NCI-H2171 (cell line): ENCODE data around the gene TRAF7.
"Not testable (repeated sequence)": the region's sequence is repeated elsewhere in the genome, so short reads cannot be mapped to it uniquely, and the experiment has no call there.

Experiments
- DNase-seq: peaks from one replicate; lab custom pipeline; 2025; lab: John Stamatoyannopoulos, UW

TRAF7 gene

DNA sequence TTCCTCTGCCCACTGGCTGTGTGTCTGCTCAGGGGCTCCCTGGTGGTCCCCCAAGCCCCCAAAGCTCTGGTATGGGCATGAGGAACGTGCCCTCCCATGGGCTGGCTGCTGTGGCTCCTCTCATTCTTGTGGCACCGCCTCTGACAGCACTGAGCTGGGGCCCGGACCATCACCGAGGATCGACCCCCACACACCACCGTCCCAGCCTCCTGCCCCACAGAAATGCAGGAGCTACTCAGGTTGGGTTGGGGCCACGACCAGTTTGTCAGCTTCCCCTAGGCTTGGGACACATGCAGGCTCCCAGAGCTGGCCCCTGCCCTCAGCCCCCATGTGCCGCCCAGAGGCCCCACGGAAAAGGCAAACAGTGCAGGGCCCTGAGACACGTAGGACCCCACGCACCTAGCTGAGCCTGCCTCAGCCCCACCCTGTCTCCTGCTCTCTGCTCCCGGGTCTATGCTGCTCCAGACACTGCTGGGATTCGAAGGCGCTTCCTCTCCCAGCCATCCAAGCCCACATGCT lies 44.1 kb downstream of the TRAF7 start:
- DNase-seq: no peak

DNA sequence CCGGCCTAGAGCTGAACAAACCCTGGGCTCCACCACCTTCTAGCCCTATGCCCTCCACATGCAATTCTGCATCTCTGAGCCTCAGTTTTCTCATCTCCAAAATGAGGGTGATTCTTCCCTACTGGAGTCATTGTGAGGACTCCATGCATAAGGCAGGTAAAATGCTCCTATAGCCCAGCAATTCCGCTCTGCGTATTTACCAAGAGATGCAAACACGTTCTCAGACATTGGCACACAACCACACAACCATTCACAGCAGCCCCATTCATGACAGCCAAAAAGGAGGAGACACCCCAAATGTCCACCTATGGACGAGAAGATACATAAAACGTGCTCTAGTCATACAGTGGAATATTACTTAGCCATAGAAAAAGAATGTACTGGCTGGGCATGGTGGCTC lies 44.7 kb downstream of the TRAF7 start:
- DNase-seq: no peak

DNA sequence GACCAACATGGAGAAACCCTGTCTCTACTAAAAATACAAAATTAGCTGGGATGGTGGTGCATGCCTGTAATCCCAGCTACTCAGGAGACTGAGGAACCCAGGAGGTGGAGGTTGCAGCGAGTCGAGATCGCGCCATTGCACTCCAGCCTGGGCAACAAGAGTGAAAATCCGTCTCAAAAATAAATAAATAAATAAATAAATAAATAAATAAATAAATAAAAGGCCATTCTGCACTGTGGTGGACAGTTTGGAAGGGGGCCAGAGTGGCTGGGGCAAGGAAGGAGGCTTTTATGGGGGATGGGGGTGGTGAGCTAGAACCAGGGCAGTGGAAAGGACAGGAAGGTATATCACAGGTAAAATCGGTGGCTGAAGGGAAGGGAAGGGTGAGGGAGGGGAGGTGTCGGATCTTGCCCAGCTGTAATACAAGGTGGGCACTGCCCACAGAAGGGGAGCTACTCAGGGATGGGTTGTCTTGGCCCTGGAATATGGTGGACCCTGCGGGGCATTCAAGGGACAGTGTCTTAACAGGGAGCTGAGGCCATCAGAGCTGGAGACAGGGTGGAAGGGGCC lies 47.6 kb downstream of the TRAF7 start:
- DNase-seq: not testable (repeated sequence)

- DNase-seq: no peak
Measured at GRCh38 chr16:2204416-2205103, 49.0 kb downstream of the TRAF7 start.

- DNase-seq: peak; percentile 83
Measured at GRCh38 chr16:2205104-2205966, 49.8 kb downstream of the TRAF7 start, which contains the start of gene MLST8. Gene MLST8 (plus strand): TSS chr16:2205454. CDS start chr16:2206086, 632 bp downstream.

- no peak for DNase-seq
Measured at GRCh38 chr16:2205967-2206313, 50.4 kb downstream of the TRAF7 start.

GRCh38 chr16:2206420-2206779 lies 50.8 kb downstream of the TRAF7 start:
- DNase-seq: no peak

DNA sequence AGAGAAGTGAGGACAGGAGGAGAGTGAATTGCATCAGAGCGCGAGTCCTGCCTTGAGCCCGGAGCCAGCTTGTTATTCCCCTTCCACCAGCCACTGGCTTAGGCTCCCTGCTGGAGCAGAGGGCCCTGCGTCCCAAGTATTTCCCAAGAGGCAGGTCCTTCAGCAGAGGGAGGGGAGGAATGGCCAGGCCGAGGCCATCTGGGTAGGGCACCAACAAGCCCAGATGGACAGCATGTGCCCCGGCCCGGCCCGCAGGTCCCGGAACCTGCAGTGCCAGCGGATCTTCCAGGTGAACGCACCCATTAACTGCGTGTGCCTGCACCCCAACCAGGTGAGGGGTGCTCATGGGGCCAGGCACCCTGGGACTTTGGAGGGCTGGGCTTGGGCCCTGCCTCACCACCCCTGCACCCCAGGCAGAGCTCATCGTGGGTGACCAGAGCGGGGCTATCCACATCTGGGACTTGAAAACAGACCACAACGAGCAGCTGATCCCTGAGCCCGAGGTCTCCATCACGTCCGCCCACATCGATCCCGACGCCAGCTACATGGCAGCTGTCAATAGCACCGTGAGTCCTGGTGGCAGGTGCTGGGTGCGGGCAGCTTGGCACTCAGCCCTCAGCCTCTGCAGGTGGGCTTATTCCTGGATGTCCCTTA lies 51.3 kb downstream of the TRAF7 start:
- no peak for DNase-seq

DNA sequence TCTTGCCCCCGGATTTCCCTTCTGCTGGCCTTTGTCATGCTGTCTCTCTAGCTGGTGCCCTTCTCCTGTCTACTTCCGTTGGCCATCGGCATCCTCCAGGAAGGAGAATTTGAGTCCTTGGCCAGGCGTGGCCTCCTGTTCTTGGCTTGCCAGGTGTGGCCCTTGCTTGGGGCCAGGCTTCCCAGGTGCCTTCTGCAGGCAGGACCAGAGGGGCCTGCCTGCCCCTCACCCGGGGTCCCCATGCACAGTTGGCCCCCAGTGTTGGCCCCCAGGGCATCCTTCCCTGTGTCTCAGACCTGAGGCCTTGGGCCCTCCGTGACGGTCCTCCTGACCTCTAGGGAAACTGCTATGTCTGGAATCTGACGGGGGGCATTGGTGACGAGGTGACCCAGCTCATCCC lies 52.3 kb downstream of the TRAF7 start:
- DNase-seq: no peak

GRCh38 chr16:2208308-2208707 lies 52.7 kb downstream of the TRAF7 start:
- DNase-seq: no peak

- no peak for DNase-seq
Measured at GRCh38 chr16:2208772-2209171, 53.2 kb downstream of the TRAF7 start.

GRCh38 chr16:2209258-2210008 lies 53.9 kb downstream of the TRAF7 start:
- DNase-seq: no peak

DNA sequence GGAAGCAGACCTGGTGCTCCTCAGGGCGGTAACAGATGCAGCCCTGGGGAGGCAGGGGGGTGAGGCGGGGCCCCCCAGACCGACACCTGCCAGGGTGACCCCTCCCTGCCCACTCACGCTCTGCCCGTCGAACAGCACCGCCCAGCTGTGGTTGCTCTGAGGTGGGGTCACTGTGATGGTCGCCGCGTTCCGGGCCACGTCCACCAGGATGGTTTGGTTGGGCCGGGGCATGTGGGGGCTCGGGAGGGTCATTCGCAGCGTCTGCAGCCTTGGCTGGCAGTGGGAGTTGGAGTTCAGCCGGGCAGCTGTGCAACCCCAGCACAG lies 54.4 kb downstream of the TRAF7 start:
- no peak for DNase-seq

DNA sequence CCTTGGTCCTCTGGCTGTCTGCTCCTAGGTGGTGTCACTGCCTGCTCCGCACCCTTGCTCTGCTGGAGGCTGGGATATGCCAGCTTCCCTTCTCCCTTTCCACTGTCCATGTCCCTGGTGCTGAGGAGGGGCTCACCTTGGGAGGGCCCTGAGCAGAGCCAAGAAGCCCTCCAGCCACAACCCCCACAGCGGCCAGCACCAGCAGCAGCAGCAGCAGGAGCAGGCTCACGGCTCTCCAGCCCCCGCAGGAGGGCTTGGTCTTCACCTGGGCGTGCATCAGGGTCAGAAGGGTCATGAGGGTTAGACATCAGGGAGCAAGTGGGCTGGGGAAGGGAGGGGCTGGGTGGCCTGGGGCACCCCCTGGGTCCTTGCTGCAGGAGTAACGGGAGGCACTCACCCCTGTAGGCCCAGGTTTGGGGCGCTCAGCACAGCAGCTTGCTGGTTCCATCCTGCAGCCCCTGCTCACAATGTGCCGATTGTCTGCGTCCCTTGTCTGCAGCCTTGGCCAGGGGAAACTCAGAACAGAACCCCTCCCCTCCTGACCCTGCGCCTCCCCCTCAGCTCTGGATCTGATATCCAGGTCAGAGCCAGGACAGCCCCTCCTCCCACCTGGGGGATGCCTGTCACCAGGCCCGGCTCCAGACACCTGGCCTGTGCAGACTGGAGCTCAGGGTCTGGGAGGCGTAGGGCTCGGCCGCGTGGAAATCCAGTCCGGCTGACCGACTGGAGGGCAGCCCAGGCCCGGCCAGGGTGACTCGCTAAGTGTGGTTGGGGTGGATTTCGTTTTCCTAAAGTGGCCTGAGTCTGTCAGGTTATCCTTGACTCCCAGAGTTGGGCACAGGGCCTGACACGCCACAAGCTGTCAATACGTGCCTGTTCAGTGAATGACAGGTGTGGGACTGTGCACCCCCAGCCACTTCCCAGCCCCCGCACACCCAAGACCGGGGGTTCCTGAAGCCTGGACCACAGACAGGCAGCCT lies 55.1 kb downstream of the TRAF7 start, which contains the start of gene BRICD5:
Gene BRICD5 (minus strand): TSS at position 478 of the 980 bp plus-strand sequence. CDS start 30 bp downstream, at position 448.
- DNase-seq: no peak

DNA sequence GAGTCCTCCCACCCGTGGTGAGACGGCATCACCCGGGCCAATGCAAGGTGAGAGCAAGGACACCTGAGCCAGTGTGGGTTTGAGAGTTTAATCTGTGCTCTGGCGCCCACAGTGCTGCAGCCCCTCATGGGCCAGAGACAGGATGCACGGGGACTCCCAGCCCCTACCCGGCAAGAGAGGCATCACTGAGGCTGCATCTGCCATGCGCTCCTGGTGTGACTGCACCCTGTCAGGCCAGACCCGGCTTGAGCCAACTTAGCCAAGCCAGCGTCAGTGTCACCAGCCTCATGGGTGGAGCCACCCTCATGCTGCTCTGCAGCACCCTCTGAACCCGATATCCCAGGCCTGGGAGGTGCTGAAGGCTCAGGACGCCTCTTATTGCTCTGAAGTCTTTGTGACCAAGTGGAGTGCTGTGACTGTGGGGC lies 56.4 kb downstream of the TRAF7 start:
- no peak for DNase-seq

DNA sequence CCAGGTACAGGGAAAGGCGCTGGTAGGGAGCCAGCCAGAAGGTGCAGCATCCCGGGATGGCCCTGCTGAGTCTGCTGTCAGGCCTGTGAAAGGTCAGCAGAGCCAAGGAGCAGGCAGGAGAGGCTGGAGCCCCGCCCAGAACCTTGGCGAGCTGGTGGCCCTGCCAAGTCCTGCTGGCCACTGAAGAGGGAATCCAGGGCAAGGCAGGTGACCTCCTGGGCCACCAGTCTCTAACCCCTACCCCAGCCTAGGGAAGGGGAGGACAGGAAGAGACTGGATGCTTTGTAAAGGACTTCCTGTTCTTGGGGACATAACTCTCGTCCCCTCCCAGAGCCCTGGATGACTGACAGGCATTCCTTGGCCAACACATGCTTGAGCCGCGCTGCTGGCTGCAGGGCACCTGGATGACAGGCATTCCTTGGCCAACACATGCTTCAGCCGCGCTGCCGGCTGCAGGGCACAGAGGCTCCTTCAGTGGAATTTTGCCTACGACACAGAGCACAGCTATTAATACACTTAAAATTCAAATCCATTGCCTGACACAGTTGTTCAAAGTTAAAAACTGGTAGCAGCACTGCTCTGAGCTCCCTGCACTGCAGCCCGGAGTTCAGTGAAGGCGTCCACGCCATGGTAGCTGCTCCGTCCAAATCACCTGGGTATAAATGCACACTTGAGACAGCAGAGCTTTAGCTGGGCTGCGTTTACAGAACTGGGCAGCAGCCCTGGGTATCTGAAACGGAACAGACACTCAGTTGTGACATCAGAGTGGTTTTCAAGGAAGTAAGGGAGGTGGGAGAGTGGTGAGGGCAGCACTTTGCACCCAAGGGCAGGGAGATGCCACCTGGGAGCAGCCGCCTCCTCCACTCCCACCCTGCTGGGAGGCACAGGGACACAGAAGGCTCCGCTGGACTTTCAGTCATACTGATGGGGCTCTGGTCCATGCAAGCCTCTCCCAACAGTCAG lies 57.1 kb downstream of the TRAF7 start:
- DNase-seq: no peak

DNA sequence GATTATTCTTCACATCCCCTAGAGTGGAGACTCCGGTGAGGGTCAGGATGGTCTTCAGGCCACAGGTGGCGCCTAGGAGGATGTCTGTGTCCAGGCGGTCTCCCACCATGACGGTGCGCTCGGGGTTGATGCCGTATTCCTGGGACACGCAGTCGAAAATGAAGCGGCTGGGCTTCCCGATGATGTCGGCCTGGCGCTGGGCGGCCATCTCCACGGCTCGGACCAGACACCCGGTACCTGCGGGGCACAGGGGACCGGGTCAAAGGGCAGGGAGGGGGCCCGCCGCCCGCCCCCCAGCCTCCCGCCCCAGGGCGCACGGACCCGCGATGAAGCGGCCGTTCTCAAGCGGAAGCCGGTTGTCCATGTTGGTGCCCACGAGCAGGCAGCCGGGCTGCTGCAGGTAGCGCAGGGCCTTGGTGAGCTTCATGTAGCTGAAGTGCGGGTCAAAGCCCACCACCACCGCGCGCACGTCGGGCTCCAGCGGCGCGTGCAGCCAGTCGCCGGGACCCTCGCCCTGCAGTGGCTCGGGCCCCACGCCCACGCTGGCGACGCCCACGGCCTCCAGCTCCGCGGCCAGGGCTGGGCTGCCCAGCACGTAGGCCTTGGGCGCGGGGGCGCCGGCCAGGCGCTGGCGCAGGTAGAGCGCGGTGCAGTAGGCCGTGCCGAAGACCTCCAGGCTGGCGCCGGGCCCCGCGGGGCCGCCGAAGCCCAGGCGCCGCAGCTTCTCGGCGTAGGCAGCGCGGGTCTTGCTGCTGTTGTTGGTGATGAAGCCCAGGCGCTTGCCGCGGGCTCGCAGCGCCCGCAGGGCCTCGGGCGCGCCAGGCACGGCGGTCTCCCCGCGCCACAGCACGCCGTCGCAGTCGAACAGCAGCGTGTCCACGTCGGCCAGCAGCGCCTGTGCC lies 58.5 kb downstream of the TRAF7 start:
- DNase-seq: no peak

- no peak for DNase-seq
Measured at GRCh38 chr16:2214719-2214968, 59.1 kb downstream of the TRAF7 start, which contains the start of gene PGP. Gene PGP (minus strand): TSS chr16:2214840. CDS start chr16:2214777, 63 bp downstream.
